Mononuclear cell (primary cell): Measurements from ENCODE around the gene ATP8B4. TPM values are rescaled to one million over a fixed set of nuclear protein-coding genes. Genes with fewer than 3 reads are reported as not detected.

ENCODE experiments used
- H3K27me3 ChIP-seq: 2 replicates; pipeline ENCODE4 v1.6.0; 2011; ENCODE audit warnings: low read length, control low read depth; ENCODE audit not compliant: insufficient read depth
- H3K4me1 ChIP-seq: 2 replicates; pipeline ENCODE4 v1.5.1; 2011; ENCODE audit warnings: mild to moderate bottlenecking, low read length, control low read depth; ENCODE audit not compliant: insufficient read depth
- H3K4me3 ChIP-seq: 2 replicates; pipeline ENCODE4 v1.5.1; 2011; ENCODE audit warnings: mild to moderate bottlenecking, low read length, moderate library complexity
- H3K9me3 ChIP-seq: 2 replicates; pipeline ENCODE4 v1.5.1; 2011; ENCODE audit warnings: low read depth, mild to moderate bottlenecking, control low read depth, low read length
- total RNA-seq: library from RNA; depleted of rRNA; stranded (reverse); fragments of >200 nt; gene quantifications from one replicate; pipeline ENCODE4 v1.2.3, GENCODE V29; 2012

Gene ATP8B4
- total RNA-seq, 1 donor = 8.2 TPM

- no peak overlapping the region for H3K4me3 ChIP-seq
- no peaks in the 10 kb centered on the region for H3K27me3 ChIP-seq
These were observed 261.2 kb downstream of the ATP8B4 start for GRCh38 chr15:49857496-49858475.

DNA sequence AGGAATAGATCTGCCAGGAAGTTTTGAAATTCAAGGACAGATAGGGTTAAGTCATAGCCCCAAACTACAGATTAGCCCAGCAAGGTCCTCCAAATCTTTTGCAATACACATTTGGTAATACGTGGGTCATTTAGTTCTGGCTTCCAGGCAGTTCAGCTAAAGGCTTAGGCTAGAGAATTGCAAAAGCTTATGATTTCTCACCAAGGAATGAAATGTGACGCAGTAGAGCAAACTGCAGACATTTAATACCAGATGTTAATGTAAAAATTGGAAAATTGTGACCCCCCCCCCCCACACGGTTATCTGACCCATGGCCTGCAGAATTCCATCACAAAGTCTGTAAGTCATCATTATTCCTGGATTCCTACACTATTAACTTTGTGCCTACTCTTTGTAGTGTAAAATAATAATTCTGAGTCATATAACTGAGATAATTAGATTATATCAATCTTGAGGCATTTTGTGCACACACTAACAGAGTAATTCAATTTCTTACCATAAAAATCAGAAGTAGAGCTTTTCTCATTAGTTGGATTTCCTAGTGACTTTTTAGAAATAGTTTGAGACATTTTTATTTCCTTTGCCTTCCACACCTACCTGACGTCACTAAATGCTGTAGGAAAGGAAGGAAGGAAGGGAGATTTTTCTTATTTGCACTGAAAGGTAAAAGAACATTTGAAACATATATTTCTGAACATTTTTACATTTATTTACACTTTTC is 263.0 kb downstream of the ATP8B4 start:
- H3K27me3 ChIP-seq = no peaks in the 10 kb centered on the region
- no peak overlapping the region for H3K4me3 ChIP-seq
- H3K9me3 ChIP-seq = no peaks in the 10 kb centered on the region
- peaks cover 17% of the 10 kb centered on the region for H3K4me1 ChIP-seq

More at GRCh38 chr15:49857496-49858475, 261.2 kb downstream of the ATP8B4 start:
- Histone ChIP-seq H3K4me1 (peaks cover 17% of the 10 kb centered on the region), H3K9me3 (no peaks in the 10 kb centered on the region)

GRCh38 chr15:49852756-49853155 is 266.3 kb downstream of the ATP8B4 start:
- Histone ChIP-seq H3K27me3 (no peaks in the 10 kb centered on the region), H3K4me3 (no peak overlapping the region), H3K9me3 (no peaks in the 10 kb centered on the region), H3K4me1 (peaks cover 17% of the 10 kb centered on the region)

DNA sequence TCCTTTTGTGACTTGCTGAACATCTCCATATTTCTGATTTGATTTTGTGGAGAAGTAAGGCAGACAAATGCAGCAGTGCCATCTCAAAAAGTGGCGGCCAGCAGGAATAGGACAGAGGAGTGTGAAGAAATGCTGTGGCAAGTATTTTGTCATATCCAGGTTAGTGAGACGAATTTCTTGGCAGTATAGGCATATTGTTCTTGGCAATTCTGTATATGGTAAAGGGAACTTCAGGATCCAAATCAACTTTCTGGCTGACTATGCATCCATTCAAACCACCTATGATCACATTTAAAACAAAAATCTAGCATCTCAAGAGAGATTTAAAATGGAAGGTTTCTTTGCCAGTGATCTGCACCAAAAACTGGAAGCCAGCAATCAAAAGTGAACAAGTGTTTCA is 270.2 kb downstream of the ATP8B4 start:
- no peaks in the 10 kb centered on the region for H3K27me3 ChIP-seq
- no peaks in the 10 kb centered on the region for H3K4me1 ChIP-seq
- H3K9me3 ChIP-seq = no peaks in the 10 kb centered on the region
- H3K4me3 ChIP-seq = no peak overlapping the region

DNA sequence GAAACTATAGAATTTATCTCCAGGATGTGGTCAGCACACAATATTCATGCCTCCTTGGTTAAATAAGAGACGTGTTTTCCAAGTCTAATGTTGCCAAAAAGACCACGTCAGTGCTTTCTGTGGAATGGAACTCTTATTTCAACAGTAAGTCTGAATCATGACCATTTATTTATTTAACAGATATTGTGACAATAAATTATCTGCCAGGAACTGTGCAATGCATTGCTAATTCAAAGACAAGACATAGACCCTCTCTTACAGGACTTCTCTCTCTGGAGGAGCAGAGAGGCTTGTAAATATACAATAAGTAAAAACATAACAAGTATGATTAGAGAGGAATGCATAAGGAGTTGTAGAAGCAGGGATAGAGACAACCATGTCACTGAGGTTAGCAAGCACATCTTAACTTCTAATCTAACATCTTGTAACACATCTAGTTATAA is 270.7 kb downstream of the ATP8B4 start:
- Histone ChIP-seq H3K9me3 (no peaks in the 10 kb centered on the region), H3K27me3 (no peaks in the 10 kb centered on the region), H3K4me1 (no peaks in the 10 kb centered on the region), H3K4me3 (no peak overlapping the region)

- Histone ChIP-seq H3K4me3 (no peak overlapping the region), H3K27me3 (no peaks in the 10 kb centered on the region), H3K9me3 (no peaks in the 10 kb centered on the region), H3K4me1 (no peaks in the 10 kb centered on the region)
These were observed 271.4 kb downstream of the ATP8B4 start for GRCh38 chr15:49847423-49848281.

DNA sequence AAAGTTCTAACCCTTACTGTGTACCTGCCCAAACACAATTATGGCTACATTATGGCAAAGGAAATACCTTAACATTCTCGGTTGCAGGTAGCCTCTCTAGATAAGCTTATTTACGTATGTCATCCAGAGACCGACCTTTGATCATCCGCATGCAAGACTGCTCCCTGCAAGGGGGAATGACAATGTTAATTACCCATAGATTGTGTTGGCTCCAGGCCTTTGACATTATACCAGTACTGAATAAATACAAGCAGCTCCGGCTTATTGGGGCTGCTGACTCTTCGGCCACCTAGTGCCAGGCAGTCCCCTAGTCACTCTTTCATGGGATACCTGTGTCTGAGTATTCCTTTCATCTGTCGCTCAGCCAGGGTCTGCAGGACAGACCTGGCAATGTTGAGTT is 274.6 kb downstream of the ATP8B4 start:
- H3K27me3 ChIP-seq = no peaks in the 10 kb centered on the region
- peaks cover 7% of the 10 kb centered on the region for H3K9me3 ChIP-seq
- H3K4me1 ChIP-seq = no peaks in the 10 kb centered on the region
- H3K4me3 ChIP-seq = no peak overlapping the region

DNA sequence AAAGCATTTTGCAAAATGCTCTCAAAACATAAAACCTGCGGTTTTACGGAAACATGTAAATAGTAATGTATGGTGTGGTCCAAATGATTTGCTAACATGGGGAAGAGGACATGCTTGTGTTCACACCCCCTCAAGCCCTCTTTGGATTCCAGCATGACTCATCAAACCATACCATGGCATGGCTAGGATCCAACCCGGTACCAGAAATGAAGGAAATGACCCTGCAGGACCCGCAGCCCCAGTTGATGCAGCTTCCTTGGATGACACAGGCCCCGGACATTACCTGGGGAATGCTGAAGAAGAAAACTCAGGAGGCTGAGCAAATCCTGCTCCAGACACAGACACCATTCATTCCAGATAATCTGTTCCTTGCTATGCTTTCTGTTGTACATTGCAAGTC is 275.3 kb downstream of the ATP8B4 start:
- H3K9me3 ChIP-seq = peaks cover 7% of the 10 kb centered on the region
- no peaks in the 10 kb centered on the region for H3K27me3 ChIP-seq
- no peak overlapping the region for H3K4me3 ChIP-seq
- no peaks in the 10 kb centered on the region for H3K4me1 ChIP-seq

GRCh38 chr15:49842031-49842730 is 276.9 kb downstream of the ATP8B4 start:
- Histone ChIP-seq H3K4me1 (no peaks in the 10 kb centered on the region), H3K9me3 (peaks cover 7% of the 10 kb centered on the region), H3K27me3 (no peaks in the 10 kb centered on the region), H3K4me3 (no peak overlapping the region)

DNA sequence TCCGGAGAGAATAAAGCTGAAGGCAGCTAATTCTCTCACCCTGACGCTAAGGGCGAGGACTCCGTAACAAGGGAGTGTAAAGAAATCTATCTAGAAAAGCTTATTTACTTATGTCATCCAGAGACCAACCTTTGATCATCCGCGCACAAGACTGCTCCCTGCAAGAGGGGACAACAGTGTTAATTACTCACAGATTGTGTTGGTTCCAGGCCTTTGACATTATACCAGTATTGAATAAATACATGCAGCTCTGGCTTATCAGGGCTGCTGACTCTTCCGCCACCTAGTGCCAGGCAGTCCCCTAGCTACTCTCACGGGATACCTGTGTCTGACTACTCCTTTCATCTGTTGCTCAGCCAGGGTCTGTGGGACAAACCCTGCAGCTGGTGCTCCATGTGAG is 286.5 kb downstream of the ATP8B4 start:
- Histone ChIP-seq H3K4me1 (peaks cover 6% of the 10 kb centered on the region), H3K27me3 (no peaks in the 10 kb centered on the region), H3K4me3 (no peak overlapping the region), H3K9me3 (no peaks in the 10 kb centered on the region)

- Histone ChIP-seq H3K4me1 (peaks cover 6% of the 10 kb centered on the region), H3K4me3 (no peak overlapping the region), H3K27me3 (no peaks in the 10 kb centered on the region), H3K9me3 (no peaks in the 10 kb centered on the region)
These were observed 287.6 kb downstream of the ATP8B4 start for GRCh38 chr15:49831206-49831965.

GRCh38 chr15:49830391-49830790 is 288.6 kb downstream of the ATP8B4 start:
- Histone ChIP-seq H3K27me3 (no peaks in the 10 kb centered on the region), H3K4me3 (no peak overlapping the region), H3K9me3 (no peaks in the 10 kb centered on the region), H3K4me1 (peaks cover 6% of the 10 kb centered on the region)

- no peaks in the 10 kb centered on the region for H3K9me3 ChIP-seq
- H3K4me1 ChIP-seq = peaks cover 6% of the 10 kb centered on the region
- no peaks in the 10 kb centered on the region for H3K27me3 ChIP-seq
- H3K4me3 ChIP-seq = no peak overlapping the region
These were observed 291.7 kb downstream of the ATP8B4 start for GRCh38 chr15:49827311-49827710.
